Ammon's horn (tissue), 1 donor: ENCODE measurements around the gene SLC35E3.

Experiments used
- DNase-seq: peaks from one replicate; pipeline ENCODE4 v3.0.0-alpha.2; 2016; ENCODE audit warnings: low spot score

SLC35E3 gene

GRCh38 chr12:68745904-68746571 lies at the start of gene SLC35E3:
TSS of gene SLC35E3 (plus strand) at chr12:68746176. CDS start at chr12:68746378, 202 bp downstream.
- peak; percentile 97 for DNase-seq

DNA sequence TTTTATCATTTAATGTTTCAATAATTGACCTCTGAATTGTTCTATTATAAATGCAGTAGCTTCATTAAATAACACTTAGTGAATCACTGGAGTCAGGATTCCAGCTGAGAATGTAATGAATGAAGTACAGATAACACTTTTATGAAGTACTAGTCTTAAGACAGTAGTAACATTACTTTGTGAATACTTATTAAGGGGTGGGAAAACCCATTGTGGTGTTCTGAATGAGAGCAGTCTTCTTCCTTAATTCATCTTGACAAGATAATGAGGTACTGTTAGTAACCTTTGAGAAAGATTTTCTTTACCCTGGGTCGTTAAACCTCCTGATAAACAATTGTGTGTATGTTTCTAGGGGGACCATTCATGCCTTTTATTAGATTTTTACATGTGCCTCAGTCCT lies 46.5 kb upstream of the SLC35E3 start:
- no peak for DNase-seq

- DNase-seq = no peak
These were observed 18.2 kb upstream of the SLC35E3 start for GRCh38 chr12:68727776-68728175.

GRCh38 chr12:68733661-68734071 lies 12.3 kb upstream of the SLC35E3 start:
- DNase-seq = no peak

- DNase-seq = no peak
These were observed 6.1 kb upstream of the SLC35E3 start for GRCh38 chr12:68739891-68740290.

GRCh38 chr12:68743356-68743755 lies 2.6 kb upstream of the SLC35E3 start:
- no peak for DNase-seq

- DNase-seq = no peak
These were observed 536 bp upstream of the SLC35E3 start for GRCh38 chr12:68745376-68745903.

GRCh38 chr12:68746572-68747180 lies 700 bp downstream of the SLC35E3 start:
- DNase-seq = peak; percentile 65

- no peak for DNase-seq
These were observed 3.5 kb downstream of the SLC35E3 start for GRCh38 chr12:68749443-68749842.

GRCh38 chr12:68749861-68750260 lies 3.9 kb downstream of the SLC35E3 start:
- DNase-seq = no peak

DNA sequence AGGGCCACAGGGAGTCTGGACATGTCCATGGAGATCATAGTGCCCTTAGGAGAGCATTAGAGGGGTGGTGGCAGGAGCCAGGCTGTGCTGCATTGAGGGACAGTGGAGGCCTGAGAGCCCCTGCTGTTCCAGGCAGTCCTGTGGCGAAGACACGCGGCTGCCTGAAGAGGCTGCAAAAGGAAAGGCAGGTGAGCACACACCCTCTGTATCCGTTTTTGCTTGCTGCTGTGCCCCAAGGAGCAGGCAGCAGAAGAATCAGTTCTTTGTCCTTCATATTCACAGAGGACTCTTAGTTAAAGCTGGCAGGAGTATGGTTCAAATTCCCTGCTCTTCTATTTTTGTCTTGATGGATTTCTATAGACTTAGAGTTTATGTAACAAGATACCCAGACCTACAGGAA lies 4.5 kb downstream of the SLC35E3 start:
- DNase-seq = peak; percentile 9

DNA sequence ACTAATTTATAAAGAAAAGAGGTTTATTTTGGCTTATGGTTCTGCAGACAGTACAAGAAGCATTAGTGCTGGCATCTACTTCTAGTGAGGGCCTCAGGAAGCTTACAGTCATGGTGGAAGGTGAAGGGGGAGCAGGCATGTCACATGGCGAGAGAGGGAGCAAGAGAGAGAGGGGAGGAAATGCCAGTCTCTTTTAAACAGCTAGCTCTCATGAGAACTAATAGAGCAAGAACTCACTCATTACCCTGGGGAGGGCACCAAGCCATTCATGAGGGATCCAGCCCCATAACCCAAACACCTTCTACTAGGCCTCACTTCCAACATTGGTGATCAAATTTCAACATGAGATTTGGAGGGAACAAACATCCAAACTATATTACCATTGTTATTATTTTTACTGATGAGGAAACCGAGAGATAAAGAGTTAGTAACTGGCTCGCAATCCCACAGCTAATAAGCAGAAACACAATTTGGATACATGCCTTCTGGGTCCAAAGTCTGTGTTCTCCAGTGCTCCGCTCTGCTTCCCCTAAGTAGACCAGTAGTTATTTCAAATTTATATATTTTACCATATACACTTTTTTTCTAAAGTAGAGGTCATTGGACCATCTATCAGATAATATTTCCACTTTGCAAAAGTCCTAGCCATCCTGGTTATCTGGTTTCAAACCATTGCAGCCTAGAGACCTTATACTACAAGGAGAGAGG lies 9.7 kb downstream of the SLC35E3 start:
- no peak for DNase-seq

DNA sequence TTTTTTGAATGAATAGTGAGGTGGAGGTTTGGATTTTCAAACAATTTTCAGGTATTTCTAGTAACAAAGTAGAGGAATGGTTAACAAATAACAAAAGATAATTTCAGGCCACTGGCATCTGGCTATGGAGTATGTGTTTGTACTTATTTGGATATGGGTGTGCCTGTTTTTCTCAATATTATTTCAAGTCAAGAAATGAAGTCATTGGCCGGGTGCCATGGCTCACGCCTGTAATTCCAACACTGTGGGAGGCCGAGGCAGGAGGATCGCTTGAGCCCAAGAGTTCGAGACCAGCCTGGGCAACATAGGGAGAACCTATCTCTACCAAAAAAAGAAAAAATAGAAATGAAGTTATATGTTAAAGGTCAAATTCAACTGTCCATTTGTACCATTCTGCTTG lies 13.9 kb downstream of the SLC35E3 start:
- no peak for DNase-seq

DNA sequence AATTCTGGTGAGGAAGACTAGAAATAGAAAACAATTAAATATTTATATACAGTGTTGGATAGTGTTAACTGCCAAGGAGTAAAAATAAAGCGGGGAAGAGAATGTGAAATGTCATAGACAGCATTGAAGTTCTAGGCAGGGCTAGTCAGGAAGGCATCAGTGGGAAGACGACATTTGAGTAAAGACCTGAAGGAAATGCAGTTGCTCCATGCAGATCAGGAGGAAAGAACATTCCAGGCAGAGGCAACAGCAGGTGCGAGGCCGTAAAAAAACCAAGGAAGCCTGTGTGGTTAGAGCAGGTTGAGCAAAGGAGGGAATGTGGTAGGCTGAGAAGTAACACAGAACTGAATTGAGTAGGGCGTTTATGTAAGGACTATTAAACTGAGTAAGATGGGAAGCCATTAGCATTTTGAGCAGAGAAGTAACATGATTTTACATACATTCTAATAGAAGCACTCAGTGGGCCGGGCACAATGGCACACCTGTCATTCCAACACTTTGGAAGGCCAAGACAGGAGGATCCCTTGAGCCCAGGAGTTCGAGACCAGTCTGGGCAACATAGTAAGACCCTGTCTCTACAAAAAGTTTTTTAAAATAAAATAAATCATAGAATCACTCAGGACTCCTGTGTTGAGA lies 14.9 kb downstream of the SLC35E3 start:
- DNase-seq = no peak

DNA sequence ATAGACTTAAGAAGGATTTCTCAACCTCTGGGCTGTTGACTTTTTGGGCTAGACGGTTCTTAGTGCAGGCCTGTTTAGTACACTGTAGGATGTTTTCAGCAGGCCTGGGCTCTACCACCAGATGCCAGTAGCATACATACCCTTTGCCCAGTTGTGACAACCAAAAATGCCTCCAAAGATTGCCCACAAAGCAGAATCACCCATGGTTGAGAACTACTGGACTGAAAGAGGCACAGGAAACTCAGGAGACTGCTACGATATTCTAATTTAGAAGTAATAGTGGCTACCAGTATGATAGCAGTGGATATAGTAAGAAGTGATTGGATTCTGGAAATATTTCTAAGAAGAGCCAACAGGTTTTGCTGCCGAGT lies 15.5 kb downstream of the SLC35E3 start:
- DNase-seq = no peak

GRCh38 chr12:68761901-68762630 lies 16.1 kb downstream of the SLC35E3 start:
- no peak for DNase-seq

DNA sequence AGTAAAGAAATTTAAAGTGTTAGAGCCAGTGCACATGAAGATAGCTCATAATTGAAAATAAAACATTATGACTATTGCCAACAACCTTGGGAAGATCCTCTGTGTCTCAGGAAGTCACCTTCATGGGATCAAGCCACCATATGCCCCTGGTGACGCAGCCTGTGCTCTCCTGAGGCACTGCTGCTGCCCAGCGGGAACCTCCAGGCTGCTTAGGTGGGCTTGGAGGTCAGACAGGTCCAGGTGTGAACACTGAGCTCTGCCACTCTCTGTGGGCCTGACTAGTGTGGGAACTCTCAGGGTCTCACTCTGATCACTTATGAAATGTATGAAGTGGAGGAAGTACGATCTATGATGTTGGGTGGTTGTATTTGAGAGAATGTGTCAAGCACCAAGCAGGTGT lies 16.7 kb downstream of the SLC35E3 start:
- no peak for DNase-seq

GRCh38 chr12:68765696-68766095 lies 19.7 kb downstream of the SLC35E3 start:
- no peak for DNase-seq

- DNase-seq = no peak
These were observed 20.7 kb downstream of the SLC35E3 start for GRCh38 chr12:68766646-68767045.

- DNase-seq = no peak
These were observed 21.2 kb downstream of the SLC35E3 start for GRCh38 chr12:68767191-68767590.

DNA sequence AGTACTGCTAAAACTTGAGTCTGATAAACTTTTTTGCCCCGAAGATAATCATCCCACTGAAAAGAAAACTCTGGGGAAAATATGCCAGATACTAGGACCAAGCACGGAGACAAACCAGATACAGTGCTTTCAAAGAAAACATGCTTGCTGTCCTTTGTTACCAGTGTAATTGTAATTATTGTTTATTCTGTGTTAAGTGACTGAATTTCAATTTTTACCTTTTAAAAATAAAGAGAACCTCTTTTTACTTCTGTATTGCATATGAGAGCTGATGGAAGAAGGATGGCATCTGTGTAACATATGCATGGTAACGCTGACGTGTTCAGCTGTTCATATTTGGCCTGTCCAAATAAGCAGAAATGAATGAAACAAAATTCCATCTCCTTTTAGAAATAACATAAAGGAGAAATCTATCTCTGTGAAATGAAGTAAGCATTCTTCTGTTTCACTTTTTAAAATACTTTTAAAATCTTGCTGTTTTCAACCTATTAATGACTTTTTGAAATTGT lies 22.5 kb downstream of the SLC35E3 start:
- no peak for DNase-seq

GRCh38 chr12:68769941-68770340 lies 24.0 kb downstream of the SLC35E3 start:
- DNase-seq = no peak
